ENCODE measurements around the gene OR6F1. TPM values are rescaled to one million over a fixed set of nuclear protein-coding genes. Genes with fewer than 3 reads are reported as not detected.
"Not testable (repeated sequence)": the region's sequence is repeated elsewhere in the genome, so short reads cannot be mapped to it uniquely, and the experiment has no call there.

The OR6F1 gene
- not detected for total RNA-seq
- polyA plus RNA-seq: not detected
- total RNA-seq: not detected

- peaks cover 0 to 3% (median 0%) of the 10 kb centered on the region in 3 experiments for H3K9me3 ChIP-seq (ENCODE audit: control insufficient read depth in 2 of 3, low read length in 3 of 3)
- Mint-ChIP-seq H3K27ac (no peak within 1 kb of the TSS), H3K9me3 (peaks cover 0 to 16% (median 6%) of the 10 kb centered on the region in 11 donors), H3K27me3 (peaks cover 0 to 7% (median 0%) of the 10 kb centered on the region in 5 donors), H3K36me3 (no peaks in the 10 kb centered on the region), H3K4me1 (no peaks in the 10 kb centered on the region), H3K4me3 (no peak within 1 kb of the TSS)
- CTCF ChIA-PET: no interaction called here
- no peaks in the 10 kb centered on the region for H3K4me1 ChIP-seq (ENCODE audit: control insufficient read depth in 2 of 2, insufficient read depth in 2 of 2, low read length in 2 of 2)
- no peak within 1 kb of the TSS for H3K4me3 ChIP-seq (ENCODE audit: low read length)
- intact Hi-C loops (cut with micrococcal nuclease): no loop called here
- DNase-seq: no peak
- H3K27me3 ChIP-seq (ENCODE audit: control insufficient read depth in 2 of 2, insufficient read depth in 2 of 2, low read length in 2 of 2): no peaks in the 10 kb centered on the region
- POLR2A ChIA-PET: no interaction called here
- H3K36me3 ChIP-seq (ENCODE audit: control insufficient read depth in 2 of 3, insufficient read depth in 3 of 3, low read length in 3 of 3): no peaks in the 10 kb centered on the region
- H3K27ac ChIP-seq (ENCODE audit: low read depth, low read length): no peak within 1 kb of the TSS
- ATAC-seq: no peak
Observed at GRCh38 chr1:247716546-247716945, at the start of gene OR6F1. Gene OR6F1 (minus strand): TSS chr1:247716646. CDS start chr1:247712755, 3,891 bp downstream.

- Mint-ChIP-seq H3K36me3 (no peaks in the 10 kb centered on the region), H3K4me1 (no peaks in the 10 kb centered on the region), H3K27me3 (peaks cover 0 to 4% (median 0%) of the 10 kb centered on the region in 5 donors), H3K27ac (no peak within 1 kb of the TSS), H3K9me3 (peaks cover 0 to 12% (median 0%) of the 10 kb centered on the region in 11 donors), H3K4me3 (no peak within 1 kb of the TSS)
- DNase-seq (no peak), ATAC-seq (no peak)
- H3K36me3 ChIP-seq (ENCODE audit: control insufficient read depth in 2 of 3, insufficient read depth in 3 of 3, low read length in 3 of 3): no peaks in the 10 kb centered on the region
- H3K4me1 ChIP-seq (ENCODE audit: control insufficient read depth in 2 of 2, insufficient read depth in 2 of 2, low read length in 2 of 2): no peaks in the 10 kb centered on the region
- POLR2A ChIA-PET: no interaction called here
- no peak within 1 kb of the TSS for H3K27ac ChIP-seq (ENCODE audit: low read depth, low read length)
- H3K4me3 ChIP-seq (ENCODE audit: low read length): no peak within 1 kb of the TSS
- CTCF ChIA-PET: no interaction called here
- H3K9me3 ChIP-seq (ENCODE audit: control insufficient read depth in 2 of 3, low read length in 3 of 3): no peaks in the 10 kb centered on the region
- intact Hi-C loops (cut with micrococcal nuclease): no loop called here
- H3K27me3 ChIP-seq (ENCODE audit: control insufficient read depth in 2 of 2, insufficient read depth in 2 of 2, low read length in 2 of 2): no peaks in the 10 kb centered on the region
Observed at GRCh38 chr1:247760456-247760855, 44.0 kb upstream of the OR6F1 start, which contains the start of gene OR1C1. Gene OR1C1 (minus strand): TSS chr1:247760556. CDS start chr1:247758406, 2,150 bp downstream.

GRCh38 chr1:247754311-247754710, 37.9 kb upstream of the OR6F1 start:
- H3K27me3 ChIP-seq (ENCODE audit: control insufficient read depth in 2 of 2, insufficient read depth in 2 of 2, low read length in 2 of 2); H3K4me1 ChIP-seq (ENCODE audit: control insufficient read depth in 2 of 2, insufficient read depth in 2 of 2, low read length in 2 of 2); H3K27ac Mint-ChIP-seq; H3K27me3 Mint-ChIP-seq; DNase-seq; intact Hi-C loops (cut with micrococcal nuclease); H3K36me3 ChIP-seq (ENCODE audit: control insufficient read depth in 2 of 3, insufficient read depth in 3 of 3, low read length in 3 of 3); H3K36me3 Mint-ChIP-seq; ATAC-seq; POLR2A ChIA-PET; H3K4me3 ChIP-seq (ENCODE audit: low read length); H3K4me1 Mint-ChIP-seq; H3K27ac ChIP-seq (ENCODE audit: low read depth, low read length); CTCF ChIA-PET; H3K4me3 Mint-ChIP-seq: not testable (repeated sequence)
- H3K9me3 Mint-ChIP-seq: peaks cover 0 to 25% (median 14%) of the 10 kb centered on the region in 11 donors
- H3K9me3 ChIP-seq (ENCODE audit: control insufficient read depth in 2 of 3, low read length in 3 of 3): peaks cover 0 to 11% (median 0%) of the 10 kb centered on the region in 3 experiments

GRCh38 chr1:247749870-247750269, 33.4 kb upstream of the OR6F1 start:
- ChIA-PET POLR2A (no interaction called here), CTCF (no interaction called here)
- H3K9me3 Mint-ChIP-seq: peaks cover 0 to 25% (median 9%) of the 10 kb centered on the region in 11 donors
- ATAC-seq (no peak), DNase-seq (no peak)
- H3K27ac ChIP-seq (ENCODE audit: low read depth, low read length): no peak overlapping the region
- intact Hi-C loops (cut with micrococcal nuclease): no loop called here
- no peaks in the 10 kb centered on the region for H3K4me1 ChIP-seq (ENCODE audit: control insufficient read depth in 2 of 2, insufficient read depth in 2 of 2, low read length in 2 of 2)
- H3K27ac Mint-ChIP-seq: no peak overlapping the region
- H3K36me3 Mint-ChIP-seq: no peaks in the 10 kb centered on the region
- H3K36me3 ChIP-seq (ENCODE audit: control insufficient read depth in 2 of 3, insufficient read depth in 3 of 3, low read length in 3 of 3): no peaks in the 10 kb centered on the region
- H3K9me3 ChIP-seq (ENCODE audit: control insufficient read depth in 2 of 3, low read length in 3 of 3): peaks cover 0 to 12% (median 0%) of the 10 kb centered on the region in 3 experiments
- peaks cover 0 to 1% (median 0%) of the 10 kb centered on the region in 5 donors for H3K27me3 Mint-ChIP-seq
- H3K4me1 Mint-ChIP-seq: no peaks in the 10 kb centered on the region
- no peak overlapping the region for H3K4me3 ChIP-seq (ENCODE audit: low read length)
- H3K27me3 ChIP-seq (ENCODE audit: control insufficient read depth in 2 of 2, insufficient read depth in 2 of 2, low read length in 2 of 2): no peaks in the 10 kb centered on the region
- H3K4me3 Mint-ChIP-seq: no peak overlapping the region

GRCh38 chr1:247748041-247748440, 31.6 kb upstream of the OR6F1 start, which contains the start of gene OR14A2:
Gene OR14A2 (minus strand): TSS chr1:247748141.
- H3K4me3 ChIP-seq (ENCODE audit: low read length): no peak within 1 kb of the TSS
- no peaks in the 10 kb centered on the region for H3K4me1 Mint-ChIP-seq
- no peak within 1 kb of the TSS for H3K4me3 Mint-ChIP-seq
- intact Hi-C loops (cut with micrococcal nuclease): no loop called here
- H3K36me3 Mint-ChIP-seq: no peaks in the 10 kb centered on the region
- H3K27ac Mint-ChIP-seq: no peak within 1 kb of the TSS
- no peaks in the 10 kb centered on the region for H3K36me3 ChIP-seq (ENCODE audit: control insufficient read depth in 2 of 3, insufficient read depth in 3 of 3, low read length in 3 of 3)
- peaks cover 0 to 7% (median 0%) of the 10 kb centered on the region in 5 donors for H3K27me3 Mint-ChIP-seq
- ChIA-PET POLR2A (no interaction called here), CTCF (no interaction called here)
- peaks cover 0 to 12% (median 0%) of the 10 kb centered on the region in 3 experiments for H3K9me3 ChIP-seq (ENCODE audit: control insufficient read depth in 2 of 3, low read length in 3 of 3)
- peaks cover 2 to 25% (median 9%) of the 10 kb centered on the region in 11 donors for H3K9me3 Mint-ChIP-seq
- H3K27me3 ChIP-seq (ENCODE audit: control insufficient read depth in 2 of 2, insufficient read depth in 2 of 2, low read length in 2 of 2): no peaks in the 10 kb centered on the region
- no peak for DNase-seq
- H3K4me1 ChIP-seq (ENCODE audit: control insufficient read depth in 2 of 2, insufficient read depth in 2 of 2, low read length in 2 of 2): no peaks in the 10 kb centered on the region
- no peak for ATAC-seq
- no peak within 1 kb of the TSS for H3K27ac ChIP-seq (ENCODE audit: low read depth, low read length)

GRCh38 chr1:247747616-247748015, 31.2 kb upstream of the OR6F1 start:
- Mint-ChIP-seq H3K27me3 (peaks cover 0 to 7% (median 0%) of the 10 kb centered on the region in 5 donors), H3K27ac (no peak overlapping the region), H3K9me3 (peaks cover 2 to 25% (median 9%) of the 10 kb centered on the region in 11 donors), H3K4me3 (no peak overlapping the region), H3K36me3 (no peaks in the 10 kb centered on the region), H3K4me1 (no peaks in the 10 kb centered on the region)
- no peak overlapping the region for H3K27ac ChIP-seq (ENCODE audit: low read depth, low read length)
- DNase-seq (no peak), ATAC-seq (no peak)
- intact Hi-C loops (cut with micrococcal nuclease): no loop called here
- H3K4me1 ChIP-seq (ENCODE audit: control insufficient read depth in 2 of 2, insufficient read depth in 2 of 2, low read length in 2 of 2): no peaks in the 10 kb centered on the region
- POLR2A ChIA-PET: no interaction called here
- H3K36me3 ChIP-seq (ENCODE audit: control insufficient read depth in 2 of 3, insufficient read depth in 3 of 3, low read length in 3 of 3): no peaks in the 10 kb centered on the region
- CTCF ChIA-PET: no interaction called here
- H3K4me3 ChIP-seq (ENCODE audit: low read length): no peak overlapping the region
- H3K9me3 ChIP-seq (ENCODE audit: control insufficient read depth in 2 of 3, low read length in 3 of 3): peaks cover 0 to 12% (median 0%) of the 10 kb centered on the region in 3 experiments
- H3K27me3 ChIP-seq (ENCODE audit: control insufficient read depth in 2 of 2, insufficient read depth in 2 of 2, low read length in 2 of 2): no peaks in the 10 kb centered on the region

- POLR2A ChIA-PET: no interaction called here
- intact Hi-C loops (cut with micrococcal nuclease): no loop called here
- Histone ChIP-seq H3K36me3 (ENCODE audit: control insufficient read depth in 2 of 3, insufficient read depth in 3 of 3, low read length in 3 of 3) (no peaks in the 10 kb centered on the region), H3K4me1 (ENCODE audit: control insufficient read depth in 2 of 2, insufficient read depth in 2 of 2, low read length in 2 of 2) (no peaks in the 10 kb centered on the region), H3K27ac (ENCODE audit: low read depth, low read length) (no peak overlapping the region), H3K4me3 (ENCODE audit: low read length) (no peak overlapping the region), H3K27me3 (ENCODE audit: control insufficient read depth in 2 of 2, insufficient read depth in 2 of 2, low read length in 2 of 2) (no peaks in the 10 kb centered on the region), H3K9me3 (ENCODE audit: control insufficient read depth in 2 of 3, low read length in 3 of 3) (peaks cover 0 to 12% (median 0%) of the 10 kb centered on the region in 3 experiments)
- CTCF ChIA-PET: interaction anchor here (0.9 kb wide), 1 partner anchor 31 kb away, joined by 3 read pairs; no protein-coding TSS in a partner anchor
- Mint-ChIP-seq H3K4me1 (no peaks in the 10 kb centered on the region), H3K9me3 (peaks cover 0 to 19% (median 7%) of the 10 kb centered on the region in 11 donors), H3K36me3 (no peaks in the 10 kb centered on the region), H3K27ac (no peak overlapping the region), H3K4me3 (no peak overlapping the region), H3K27me3 (peaks cover 0 to 7% (median 0%) of the 10 kb centered on the region in 5 donors)
- no peak for DNase-seq
- no peak for ATAC-seq
Observed at GRCh38 chr1:247746391-247746935, 30.0 kb upstream of the OR6F1 start.
